GM21786 (cell line): ENCODE data around the gene DPYSL4.
"Not testable (repeated sequence)": the region's sequence is repeated elsewhere in the genome, so short reads cannot be mapped to it uniquely, and the experiment has no call there.

ENCODE experiments used
- ATAC-seq: cut with Tn5 transposase; IDR thresholded peaks from one replicate; pipeline ENCODE4 v1.9.1; 2021; ENCODE audit not compliant: unreplicated experiment

DPYSL4 gene

DNA sequence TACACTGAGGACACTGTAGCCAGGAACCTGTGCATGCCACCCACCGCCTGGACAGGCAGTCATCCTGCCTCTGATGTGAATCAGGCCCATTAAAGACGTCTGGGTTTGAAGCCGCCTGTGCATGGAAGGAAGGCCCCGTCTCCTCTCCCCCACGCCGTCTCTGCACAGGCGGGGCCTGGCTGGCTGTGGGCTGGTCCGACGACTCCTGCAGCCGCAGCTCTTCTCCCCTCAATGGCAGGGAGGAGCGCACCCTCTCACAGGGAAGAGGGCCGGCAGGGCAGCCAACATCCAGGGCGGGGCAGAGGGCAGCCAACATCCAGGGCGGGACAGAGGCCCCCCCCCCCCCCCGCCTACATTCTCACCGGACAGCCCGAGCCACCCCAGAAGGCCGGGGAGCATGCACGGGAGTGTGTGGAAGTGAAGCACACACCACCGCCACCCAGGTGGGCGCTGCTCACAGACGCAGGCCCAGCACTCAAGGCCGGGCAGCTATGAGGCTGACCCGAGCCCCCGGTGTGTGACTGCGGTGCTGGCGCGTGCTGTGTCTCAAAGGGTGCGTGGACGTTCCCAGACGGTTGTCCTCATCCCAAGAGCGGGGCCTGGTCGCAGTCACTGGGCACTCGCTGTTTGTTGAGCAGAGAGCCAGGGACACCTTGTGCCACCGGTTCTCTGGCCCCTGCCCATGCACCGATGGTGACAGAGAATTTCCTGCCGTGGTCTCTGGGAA lies 19.1 kb downstream of the DPYSL4 start:
- no peak for ATAC-seq

DNA sequence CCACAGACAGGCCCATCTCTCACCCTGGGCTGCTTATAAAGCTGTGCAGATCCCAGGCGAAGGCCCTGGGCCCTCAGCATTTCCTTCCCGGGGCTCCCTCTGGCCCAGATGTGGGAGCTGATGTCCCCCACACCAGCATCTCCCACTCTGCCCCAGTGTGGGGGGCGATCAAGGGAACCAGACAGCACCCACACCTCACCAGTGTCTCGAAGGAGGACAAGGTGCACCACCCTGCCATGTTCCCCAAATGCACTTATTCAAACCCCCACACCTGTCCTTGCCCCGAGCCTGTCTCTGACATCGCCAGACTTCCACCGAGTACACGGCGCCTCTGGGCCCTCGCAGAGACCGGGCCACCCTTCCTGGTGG lies 19.6 kb downstream of the DPYSL4 start:
- ATAC-seq, result no peak

GRCh38 chr10:132206806-132207535 lies 20.2 kb downstream of the DPYSL4 start:
- no peak for ATAC-seq

- no peak for ATAC-seq
These were observed 21.1 kb downstream of the DPYSL4 start for GRCh38 chr10:132207536-132208461.

GRCh38 chr10:132208462-132209050 lies 21.8 kb downstream of the DPYSL4 start:
- ATAC-seq, result no peak

- no peak for ATAC-seq
These were observed 22.4 kb downstream of the DPYSL4 start for GRCh38 chr10:132209130-132209529.

DNA sequence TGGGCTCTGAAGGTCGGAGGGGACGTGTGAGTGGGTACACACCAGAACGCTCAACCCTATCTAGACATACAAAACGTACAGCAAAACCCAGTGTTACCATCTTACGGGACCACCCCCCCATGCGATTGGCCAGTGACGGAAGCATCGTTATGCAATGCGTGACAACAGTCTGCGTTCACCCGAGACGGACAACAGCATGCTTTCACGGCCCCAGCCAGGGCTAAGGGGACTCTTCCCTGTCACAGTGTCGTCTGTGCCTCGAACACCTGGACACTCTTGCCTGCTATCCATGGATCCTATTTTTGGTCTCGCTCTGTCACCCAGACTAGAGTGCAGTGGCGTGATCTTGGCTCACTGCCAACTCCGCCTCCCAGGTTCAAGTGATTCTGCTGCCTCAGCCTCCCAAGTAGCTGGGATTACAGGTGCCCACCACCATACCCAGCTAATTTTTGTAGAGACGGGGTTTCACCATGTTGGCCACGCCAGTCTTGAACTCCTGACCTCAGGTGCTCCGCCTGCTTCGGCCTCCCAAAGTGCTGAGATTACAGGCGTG lies 23.3 kb downstream of the DPYSL4 start:
- ATAC-seq, result no peak

- no peak for ATAC-seq
These were observed 24.0 kb downstream of the DPYSL4 start for GRCh38 chr10:132210766-132211165.

DNA sequence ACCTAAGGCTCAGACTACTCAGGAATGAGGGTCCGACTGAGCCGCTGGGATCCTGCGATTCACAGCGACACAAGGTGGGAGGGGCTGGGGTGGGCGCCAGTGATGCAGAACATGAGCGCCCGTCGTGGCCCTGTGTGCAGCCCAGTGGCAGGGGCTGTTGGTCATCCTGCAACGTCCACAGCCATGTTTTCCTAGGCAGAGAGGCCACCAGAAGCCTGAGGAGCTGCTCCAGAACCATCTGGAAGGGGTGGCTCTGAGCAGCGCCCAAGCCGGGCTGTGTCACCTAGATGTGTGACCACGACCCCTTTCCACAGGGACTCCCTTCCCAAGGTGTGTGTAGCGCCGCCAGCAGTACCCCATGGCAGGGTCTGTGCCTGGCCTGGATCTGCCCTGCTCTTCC lies 24.5 kb downstream of the DPYSL4 start:
- ATAC-seq, result no peak

GRCh38 chr10:132212816-132213215 lies 26.1 kb downstream of the DPYSL4 start:
- ATAC-seq, result no peak

DNA sequence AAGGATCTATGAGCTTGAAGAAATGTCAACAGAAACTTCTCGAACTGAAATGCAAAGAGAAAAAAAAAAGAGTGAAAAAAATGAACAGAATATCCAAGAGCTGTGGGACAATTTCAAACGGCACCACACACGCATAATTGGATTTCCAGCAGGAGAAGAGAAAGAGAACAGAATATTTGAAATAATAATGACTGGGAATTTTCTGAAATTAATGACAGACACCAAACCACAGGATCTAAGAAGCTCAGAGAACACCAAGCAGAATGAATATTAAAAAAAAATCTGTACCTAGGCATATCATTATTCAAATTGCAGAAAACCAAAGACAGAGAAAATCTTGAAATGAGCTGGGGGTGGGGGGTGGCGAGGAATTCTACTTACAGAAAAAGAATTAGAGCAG lies 27.2 kb downstream of the DPYSL4 start:
- ATAC-seq, result no peak

GRCh38 chr10:132216441-132216840 lies 29.7 kb downstream of the DPYSL4 start:
- not testable (repeated sequence) for ATAC-seq

GRCh38 chr10:132219486-132219885 lies 32.7 kb downstream of the DPYSL4 start:
- no peak for ATAC-seq

GRCh38 chr10:132220061-132220460 lies 33.3 kb downstream of the DPYSL4 start:
- ATAC-seq, result no peak

DNA sequence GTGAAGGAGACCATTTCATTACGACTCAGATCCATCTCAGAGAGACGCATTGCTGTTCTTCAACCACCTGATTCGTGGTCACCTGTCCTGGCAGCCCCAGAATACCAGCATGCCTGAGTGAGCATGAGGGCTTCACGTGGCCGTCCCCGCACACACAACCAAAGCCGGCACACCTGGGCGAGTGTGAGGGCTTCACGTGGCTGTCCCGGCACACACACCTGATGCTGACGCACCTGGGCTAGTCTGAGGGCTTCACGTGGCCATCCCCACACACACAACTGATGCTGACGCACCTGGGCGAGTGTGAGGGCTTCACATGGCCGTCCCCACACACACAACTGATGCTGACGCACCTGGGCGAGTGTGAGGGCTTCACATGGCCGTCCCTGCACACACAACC lies 34.2 kb downstream of the DPYSL4 start:
- ATAC-seq, result not testable (repeated sequence)

GRCh38 chr10:132222726-132223125 lies 36.0 kb downstream of the DPYSL4 start:
- ATAC-seq, result no peak

DNA sequence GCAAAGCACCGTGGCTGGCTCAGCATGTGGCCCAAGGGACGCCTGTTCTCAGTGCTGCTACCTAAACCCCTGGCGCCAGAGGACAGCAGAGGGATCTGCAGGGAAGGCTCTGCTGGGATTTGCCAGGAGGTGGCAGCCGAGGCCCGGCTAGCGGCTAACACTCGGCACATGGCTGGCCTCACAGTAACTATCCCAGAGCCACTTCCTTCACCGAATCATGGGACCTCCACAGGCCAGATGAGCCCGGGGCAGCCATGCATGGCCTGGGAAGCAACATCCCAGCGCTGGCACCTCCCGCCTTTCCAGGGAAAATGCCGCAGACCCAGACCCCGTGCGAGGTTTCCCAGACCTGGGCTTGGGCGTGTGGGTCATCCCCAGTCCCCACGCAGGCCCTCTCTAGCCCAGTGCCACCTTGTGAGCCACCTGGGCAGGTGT lies 36.4 kb downstream of the DPYSL4 start:
- no peak for ATAC-seq

- no peak for ATAC-seq
These were observed 37.0 kb downstream of the DPYSL4 start for GRCh38 chr10:132223611-132224342.

- no peak for ATAC-seq
These were observed 37.8 kb downstream of the DPYSL4 start for GRCh38 chr10:132224343-132225072.
